Mesenchymal stem cell (in vitro differentiated cells and primary cell): ENCODE measurements around the gene ZYG11B.

Experiments used
- DNase-seq: peaks from one replicate; pipeline ENCODE4 v3.0.0-alpha.2; 2013
- H2AFZ ChIP-seq: one replicate; pipeline ENCODE4 v1.6.1; 2013; ENCODE audit warnings: low read depth, mild to moderate bottlenecking, control low read depth, inconsistent platforms, low read length, moderate library complexity
- H2AK5ac ChIP-seq: 2 replicates; pipeline ENCODE4 v1.6.1; 2013; ENCODE audit warnings: low read length, moderate library complexity, mild to moderate bottlenecking, inconsistent platforms; ENCODE audit not compliant: severe bottlenecking
- H2BK120ac ChIP-seq: one replicate; pipeline ENCODE4 v1.6.1; 2013; ENCODE audit warnings: low read depth, mild to moderate bottlenecking, inconsistent platforms, low read length, moderate library complexity
- H2BK12ac ChIP-seq, 2 experiments: one replicate each; pipeline ENCODE4 v1.6.1; 2013; ENCODE audit warnings: inconsistent platforms in 2 of 2, low read length in 2 of 2, mild to moderate bottlenecking in 2 of 2, moderate library complexity in 2 of 2, control low read depth in 1 of 2
- H2BK15ac ChIP-seq: one replicate; pipeline ENCODE4 v1.6.1; 2013; ENCODE audit warnings: mild to moderate bottlenecking, low read depth, inconsistent platforms; ENCODE audit not compliant: poor library complexity, severe bottlenecking
- H2BK5ac ChIP-seq: 2 replicates; pipeline ENCODE4 v1.6.1; 2013; ENCODE audit warnings: low read depth, mild to moderate bottlenecking, low read length, control low read depth, inconsistent platforms; ENCODE audit not compliant: poor library complexity, severe bottlenecking
- H3K14ac ChIP-seq, 2 experiments: one replicate each; pipeline ENCODE4 v1.6.1; 2013; ENCODE audit warnings: inconsistent platforms in 2 of 2, low read length in 2 of 2, control low read depth in 1 of 2, mild to moderate bottlenecking in 1 of 2, moderate library complexity in 1 of 2
- H3K18ac ChIP-seq, 2 experiments: one replicate each; pipeline ENCODE4 v1.6.1; 2013; ENCODE audit warnings: inconsistent platforms in 2 of 2, low read length in 2 of 2, control low read depth in 1 of 2, low read depth in 1 of 2, mild to moderate bottlenecking in 1 of 2
- H3K23ac ChIP-seq, 2 experiments: one replicate each; pipeline ENCODE4 v1.6.1; 2013; ENCODE audit warnings: inconsistent platforms in 2 of 2, low read length in 2 of 2, mild to moderate bottlenecking in 2 of 2, moderate library complexity in 2 of 2, control low read depth in 1 of 2
- H3K27ac ChIP-seq: 2 replicates; pipeline ENCODE4 v1.5.1; 2013; ENCODE audit warnings: mild to moderate bottlenecking, moderate library complexity, low read length, control low read depth, inconsistent platforms; ENCODE audit not compliant: poor library complexity, severe bottlenecking
- H3K27me3 ChIP-seq, 2 experiments: 2 replicates each; pipeline versions ENCODE4 v1.6.1 to v1.7.0; 2013; ENCODE audit warnings: low read length in 2 of 2, mild to moderate bottlenecking in 2 of 2, moderate library complexity in 2 of 2, control low read depth in 1 of 2, inconsistent platforms in 1 of 2; ENCODE audit not compliant: control insufficient read depth in 1 of 2, insufficient read depth in 1 of 2
- H3K36me3 ChIP-seq, 2 experiments: 2 replicates each; pipeline versions ENCODE4 v1.6.1 to v1.7.0; 2013; ENCODE audit warnings: low read length in 2 of 2, control low read depth in 1 of 2, inconsistent platforms in 1 of 2, low read depth in 1 of 2, mild to moderate bottlenecking in 1 of 2; ENCODE audit not compliant: insufficient read depth in 2 of 2, control insufficient read depth in 1 of 2
- H3K4ac ChIP-seq, 2 experiments: one replicate each; pipeline ENCODE4 v1.6.1; 2013; ENCODE audit warnings: inconsistent platforms in 2 of 2, low read length in 2 of 2, mild to moderate bottlenecking in 2 of 2, moderate library complexity in 2 of 2, control low read depth in 1 of 2, low read depth in 1 of 2
- H3K4me1 ChIP-seq: 2 replicates; pipeline ENCODE4 v1.6.1; 2013; ENCODE audit warnings: low read depth, low read length, control low read depth; ENCODE audit not compliant: control insufficient read depth, insufficient read depth
- H3K4me2 ChIP-seq: 2 replicates; pipeline ENCODE4 v1.6.1; 2013; ENCODE audit warnings: low read length, mild to moderate bottlenecking, inconsistent platforms; ENCODE audit not compliant: poor library complexity, severe bottlenecking
- H3K4me3 ChIP-seq, 2 experiments: 2 replicates each; pipeline versions ENCODE4 v1.5.1 to v1.7.0; 2013; ENCODE audit warnings: low read length in 2 of 2, mild to moderate bottlenecking in 2 of 2, control low read depth in 1 of 2, low read depth in 1 of 2; ENCODE audit not compliant: insufficient read depth in 1 of 2
- H3K79me1 ChIP-seq: replicated peaks from 2 replicates; pipeline ENCODE4 v1.6.1; 2013; ENCODE audit warnings: mild to moderate bottlenecking, control low read depth, low read length, inconsistent platforms; ENCODE audit not compliant: poor library complexity, severe bottlenecking
- H3K9ac ChIP-seq: 2 replicates; pipeline ENCODE4 v1.7.0; 2013; ENCODE audit warnings: mild to moderate bottlenecking, low read length, moderate library complexity
- H3K9me3 ChIP-seq: 2 replicates; pipeline ENCODE4 v1.7.0; 2013; ENCODE audit warnings: mild to moderate bottlenecking, low read length; ENCODE audit not compliant: control insufficient read depth
- H4K8ac ChIP-seq: one replicate; pipeline ENCODE4 v1.6.1; 2013; ENCODE audit warnings: inconsistent platforms, mild to moderate bottlenecking, low read length, moderate library complexity
- H4K91ac ChIP-seq: one replicate; pipeline ENCODE4 v1.6.1; 2013; ENCODE audit warnings: mild to moderate bottlenecking, low read length, inconsistent platforms
- WGBS: methylation state at CpG from one replicate; pipeline ENCODE4 v1.1.7; 2013; ENCODE audit warnings: mixed read lengths; 5-methylcytosine and 5-hydroxymethylcytosine counted together

Gene ZYG11B

DNA sequence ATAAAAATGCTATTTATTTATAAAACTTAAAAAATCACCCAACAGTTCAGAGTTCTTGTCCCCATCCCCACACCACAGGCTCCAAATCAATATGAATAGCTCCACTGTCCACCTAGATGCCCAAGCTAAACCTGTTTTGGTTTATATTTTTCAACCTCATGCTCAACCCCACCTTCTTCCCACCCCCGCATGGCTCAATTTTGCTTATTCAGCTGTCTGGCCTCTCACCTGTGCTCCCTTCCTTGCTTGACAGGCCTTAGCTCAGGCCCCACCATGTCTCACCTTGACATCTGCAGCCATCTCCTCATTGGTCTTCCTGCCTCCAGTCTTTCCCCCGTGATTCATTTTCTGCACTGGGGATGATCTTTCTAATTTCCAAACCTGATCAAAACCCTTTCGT is 45.9 kb upstream of the ZYG11B start:
- no peak overlapping the region for H3K4me2 ChIP-seq
- H3K27me3 ChIP-seq, result no peaks in the 10 kb centered on the region
- H3K4me1 ChIP-seq, result no peaks in the 10 kb centered on the region
- DNase-seq, result no peak
- no peak overlapping the region for H2BK15ac ChIP-seq
- no peak overlapping the region for H3K14ac ChIP-seq
- H3K4me3 ChIP-seq, result no peak overlapping the region
- H3K23ac ChIP-seq, result no peak overlapping the region
- H4K8ac ChIP-seq, result no peak overlapping the region
- no peak overlapping the region for H2BK120ac ChIP-seq
- H3K9me3 ChIP-seq, result no peaks in the 10 kb centered on the region
- H2AK5ac ChIP-seq, result no peak overlapping the region
- H3K27ac ChIP-seq, result no peak overlapping the region
- no peak overlapping the region for H2BK5ac ChIP-seq
- H3K36me3 ChIP-seq, result peaks cover 0 to 9% of the 10 kb centered on the region in 2 experiments
- H3K4ac ChIP-seq, result no peak overlapping the region
- no peak overlapping the region for H4K91ac ChIP-seq
- no peaks in the 10 kb centered on the region for H3K79me1 ChIP-seq
- no peak overlapping the region for H3K18ac ChIP-seq
- 94% methylated on average over 3 of the region's 3 CpGs for WGBS
- no peak overlapping the region for H3K9ac ChIP-seq
- no peak overlapping the region for H2BK12ac ChIP-seq
- H2AFZ ChIP-seq, result no peak overlapping the region

DNA sequence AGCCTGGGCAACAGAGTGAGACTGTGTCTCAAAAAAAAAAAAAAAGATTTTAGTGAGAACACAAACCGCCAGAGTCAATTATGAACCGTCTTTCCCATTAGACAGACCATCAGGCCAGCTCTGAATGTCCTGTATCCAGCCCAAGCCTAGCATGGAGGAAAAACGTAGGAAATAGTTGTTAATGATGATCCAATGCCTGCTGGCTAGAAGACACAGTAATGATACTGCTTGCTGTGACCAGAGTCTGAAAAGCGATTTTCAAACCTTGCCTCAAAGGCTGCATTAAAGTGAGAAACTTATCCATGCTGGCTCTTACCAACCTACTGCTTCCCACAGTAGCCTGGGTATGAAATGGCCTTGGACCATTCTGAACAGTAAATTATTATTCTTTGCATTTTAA is 45.1 kb upstream of the ZYG11B start:
- Histone ChIP-seq H3K14ac (no peak overlapping the region), H3K36me3 (peaks cover 6 to 10% of the 10 kb centered on the region in 2 experiments), H2BK5ac (no peak overlapping the region), H3K23ac (no peak overlapping the region), H2BK15ac (no peak overlapping the region), H3K4me3 (no peak overlapping the region), H3K4me1 (no peaks in the 10 kb centered on the region), H2AK5ac (no peak overlapping the region), H3K27ac (no peak overlapping the region), H2BK120ac (no peak overlapping the region), H3K9ac (no peak overlapping the region), H3K27me3 (no peaks in the 10 kb centered on the region), H3K79me1 (peaks cover 2% of the 10 kb centered on the region), H2AFZ (no peak overlapping the region), H3K18ac (no peak overlapping the region), H2BK12ac (no peak overlapping the region), H3K4me2 (no peak overlapping the region), H4K91ac (no peak overlapping the region), H3K4ac (no peak overlapping the region), H3K9me3 (no peaks in the 10 kb centered on the region), H4K8ac (no peak overlapping the region)
- 91% methylated on average over 4 of the region's 4 CpGs for WGBS
- DNase-seq, result no peak

DNA sequence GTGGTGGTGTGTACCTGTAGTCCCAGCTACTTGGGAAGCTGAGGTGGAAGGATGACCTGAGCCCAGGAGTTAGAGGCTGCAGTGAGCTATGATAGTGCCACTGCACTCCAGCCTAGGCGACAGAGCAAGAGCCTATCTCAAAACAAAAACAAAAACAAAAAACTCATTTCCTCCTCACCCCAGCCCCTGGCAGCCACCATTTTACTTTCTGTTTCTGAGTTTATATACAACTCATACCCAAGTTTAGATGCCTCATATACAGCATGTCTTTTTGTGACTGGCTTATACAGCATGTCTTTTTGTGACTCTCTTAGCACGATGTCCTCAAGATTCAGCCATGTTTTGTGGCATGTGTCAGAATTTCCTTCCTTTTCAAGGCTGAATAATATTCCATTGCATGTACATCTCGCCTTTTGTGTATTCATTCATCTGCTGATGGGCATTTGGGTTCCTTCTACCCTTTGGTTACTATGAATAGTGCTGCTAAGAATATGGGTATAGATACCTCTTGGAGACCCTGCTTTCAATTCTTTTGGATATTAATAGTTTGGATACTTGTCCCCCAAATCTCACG is 42.8 kb upstream of the ZYG11B start:
- Histone ChIP-seq H3K4me3 (no peak overlapping the region), H4K91ac (no peak overlapping the region), H2BK5ac (no peak overlapping the region), H3K27ac (no peak overlapping the region), H3K14ac (no peak overlapping the region), H2AK5ac (no peak overlapping the region), H3K36me3 (peaks cover 20 to 30% of the 10 kb centered on the region in 2 experiments), H3K9me3 (no peaks in the 10 kb centered on the region), H3K4me2 (no peak overlapping the region), H4K8ac (no peak overlapping the region), H2BK15ac (no peak overlapping the region), H3K4me1 (no peaks in the 10 kb centered on the region), H2BK12ac (no peak overlapping the region), H3K4ac (no peak overlapping the region), H2AFZ (no peak overlapping the region), H3K18ac (no peak overlapping the region), H3K9ac (no peak overlapping the region), H2BK120ac (no peak overlapping the region), H3K23ac (no peak overlapping the region), H3K79me1 (peaks cover 7% of the 10 kb centered on the region), H3K27me3 (no peaks in the 10 kb centered on the region)
- no peak for DNase-seq
- WGBS, result 96% methylated on average over 3 of the region's 4 CpGs

DNA sequence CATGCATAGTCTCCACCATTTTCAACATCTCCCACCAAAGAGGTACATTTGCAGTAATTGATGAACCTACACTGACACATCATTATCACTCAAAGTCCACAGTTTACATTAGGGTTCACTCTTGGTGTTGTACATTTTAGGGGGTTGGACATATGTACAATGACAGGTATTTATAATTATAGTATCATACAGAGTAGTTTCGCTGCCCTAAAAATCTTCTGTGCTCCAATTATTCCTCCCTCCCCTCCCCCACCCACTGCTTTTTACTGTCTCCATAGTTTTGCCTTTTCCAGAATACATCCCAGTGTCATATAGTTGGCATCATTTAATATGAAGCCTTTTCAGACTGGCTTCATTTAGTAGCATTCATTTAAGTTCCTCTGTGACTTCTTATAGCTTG is 41.7 kb upstream of the ZYG11B start:
- Histone ChIP-seq H3K27ac (no peak overlapping the region), H2AK5ac (no peak overlapping the region), H2BK12ac (no peak overlapping the region), H3K4me3 (no peak overlapping the region), H3K14ac (no peak overlapping the region), H2BK15ac (no peak overlapping the region), H2AFZ (no peak overlapping the region), H3K18ac (no peak overlapping the region), H3K23ac (no peak overlapping the region), H3K9ac (no peak overlapping the region), H3K4me2 (no peak overlapping the region), H3K4ac (no peak overlapping the region), H3K36me3 (peaks cover 20 to 33% of the 10 kb centered on the region in 2 experiments), H4K8ac (no peak overlapping the region), H3K27me3 (no peaks in the 10 kb centered on the region), H3K79me1 (peaks cover 7% of the 10 kb centered on the region), H2BK120ac (no peak overlapping the region), H2BK5ac (no peak overlapping the region), H3K9me3 (no peaks in the 10 kb centered on the region), H4K91ac (no peak overlapping the region), H3K4me1 (no peaks in the 10 kb centered on the region)
- WGBS, result no CpG with 5 or more reads among the region's 1 CpG
- no peak for DNase-seq
